Mammary epithelial cell (primary cell): ENCODE results near the gene DISP1.

Experiments
- CTCF ChIP-seq, 2 donors: IDR thresholded peaks in 1 of 2; conservative IDR thresholded peaks in 1 of 2; 2 replicates each; pipeline ENCODE4 v1.5.1; 2011 to 2012; ENCODE audit warnings: inconsistent platforms in 2 of 2, low read length in 2 of 2, mild to moderate bottlenecking in 2 of 2, control low read depth in 1 of 2, low read depth in 1 of 2; ENCODE audit not compliant: insufficient read depth in 1 of 2; ENCODE audit errors: extremely low read depth in 1 of 2
- EZH2 ChIP-seq: IDR thresholded peaks from 2 replicates; pipeline ENCODE4 v1.6.1; 2012; ENCODE audit warnings: low read length, inconsistent platforms, borderline replicate concordance

DNA sequence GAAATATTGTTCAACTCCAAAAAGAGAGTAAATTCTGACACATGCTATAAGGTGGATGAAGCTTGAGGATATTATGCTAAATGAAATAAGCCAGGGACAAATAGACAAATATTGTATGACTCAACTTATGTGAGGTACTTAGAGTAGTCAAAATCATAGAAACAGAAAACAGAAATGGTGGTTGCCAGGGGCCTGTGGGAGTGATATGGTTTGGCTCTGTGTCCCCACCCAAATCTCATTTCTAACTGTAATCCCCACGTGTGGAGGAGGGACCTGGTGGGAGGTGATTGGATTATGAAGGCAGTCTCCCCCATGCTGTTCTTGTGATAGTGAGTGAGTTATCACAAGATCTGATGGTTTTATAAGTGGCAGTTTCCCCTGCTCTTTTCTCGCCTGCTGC lies 24.7 kb upstream of the DISP1 start:
- TF ChIP-seq CTCF (conservative IDR thresholded peaks at IDR 0.05 in 1 of 2, IDR thresholded peaks at IDR 0.05 in 1 of 2; ENCODE audit: extremely low read depth in 1 of 2, insufficient read depth in 1 of 2, low read depth in 1 of 2, low read length in 2 of 2) (no peak), EZH2 (no peak)
